IMR-90 (cell line): ENCODE measurements around the gene GH1. TPM values are rescaled to one million over a fixed set of nuclear protein-coding genes. Genes with fewer than 3 reads are reported as not detected.
A peak's percentile ranks its signal among the peaks of the same experiment; 100 is the strongest.
"Not testable (repeated sequence)": the region's sequence is repeated elsewhere in the genome, so short reads cannot be mapped to it uniquely, and the experiment has no call there.

ENCODE experiments used
- ATAC-seq: fragments of 200-7000 bp; cut with Tn5 transposase; 2 replicates; pipeline ENCODE4 v1.9.1; 2020; ENCODE audit warnings: low read depth, mild to moderate bottlenecking, moderate library complexity
- BruUV-seq: library from RNA; stranded (reverse); fragments of 400-500 nt; replicated peaks from 2 replicates; lab custom pipeline; 2021; lab: Mats Ljungman, UMichigan
- CTCF ChIA-PET: fragments of 300-600 bp; formaldehyde crosslinking; extraction: SDS; loops from one replicate; lab custom pipeline; 2021; ENCODE audit warnings: antibody characterized with exemption; lab: Yijun Ruan, JAX
- POLR2A ChIA-PET: fragments of 300-600 bp; sonication (Branson Sonifier 250); formaldehyde crosslinking; loops from one replicate; lab custom pipeline; 2022; ENCODE audit warnings: antibody characterized with exemption; ENCODE audit not compliant: unreplicated experiment; lab: Charles Lee
- DNase-seq: peaks from one replicate; pipeline ENCODE4 v3.0.0; 2013
- H2AFZ ChIP-seq: replicated peaks from 2 replicates; pipeline ENCODE3; 2013; ENCODE audit warnings: low read length, mild to moderate bottlenecking; ENCODE audit not compliant: poor library complexity
- H2AK5ac ChIP-seq: 2 replicates; pipeline ENCODE4 v1.6.1; 2013; ENCODE audit warnings: low read depth, low read length, inconsistent platforms
- H2AK9ac ChIP-seq: replicated peaks from 2 replicates; pipeline ENCODE3; 2013; ENCODE audit warnings: mild to moderate bottlenecking, low read depth, low read length, moderate library complexity; ENCODE audit not compliant: poor library complexity
- H2BK120ac ChIP-seq: 2 replicates; pipeline ENCODE4 v1.6.1; 2013; ENCODE audit warnings: low read depth, low read length, inconsistent platforms
- H2BK15ac ChIP-seq: 3 replicates; pipeline ENCODE4 v1.6.1; 2013; ENCODE audit warnings: low read depth, low read length, inconsistent platforms
- H2BK20ac ChIP-seq: 2 replicates; pipeline ENCODE4 v1.6.1; 2013; ENCODE audit warnings: low read depth, mild to moderate bottlenecking, inconsistent platforms, low read length, moderate library complexity
- H2BK5ac ChIP-seq: 2 replicates; pipeline ENCODE4 v1.6.1; 2013; ENCODE audit warnings: mild to moderate bottlenecking, low read depth, low read length, inconsistent platforms; ENCODE audit not compliant: poor library complexity, severe bottlenecking
- H3K14ac ChIP-seq: replicated peaks from 2 replicates; pipeline ENCODE4 v1.6.1; 2013; ENCODE audit warnings: low read depth, low read length, inconsistent platforms
- H3K18ac ChIP-seq: 2 replicates; pipeline ENCODE4 v1.6.1; 2013; ENCODE audit warnings: low read depth, low read length, control low read depth
- H3K23ac ChIP-seq: 2 replicates; pipeline ENCODE4 v1.6.1; 2013; ENCODE audit warnings: low read depth, low read length, inconsistent platforms
- H3K27ac ChIP-seq: 2 replicates; pipeline ENCODE4 v1.5.1; 2013; ENCODE audit warnings: mild to moderate bottlenecking, control low read depth, low read length; ENCODE audit not compliant: insufficient read depth
- H3K27me3 ChIP-seq: 2 replicates; pipeline ENCODE4 v1.6.1; 2013; ENCODE audit warnings: low read length; ENCODE audit not compliant: control insufficient read depth, insufficient read depth
- H3K36me3 ChIP-seq: 2 replicates; pipeline ENCODE4 v1.6.1; 2013; ENCODE audit warnings: low read length, mixed read lengths; ENCODE audit not compliant: control insufficient read depth, insufficient read depth
- H3K4ac ChIP-seq: 2 replicates; pipeline ENCODE4 v1.6.1; 2013; ENCODE audit warnings: low read depth, low read length, inconsistent platforms
- H3K4me1 ChIP-seq: 2 replicates; pipeline ENCODE4 v1.6.1; 2013; ENCODE audit warnings: low read length, mixed read lengths; ENCODE audit not compliant: control insufficient read depth, insufficient read depth
- H3K4me2 ChIP-seq: 2 replicates; pipeline ENCODE4 v1.6.1; 2013; ENCODE audit warnings: low read depth, mild to moderate bottlenecking, control low read depth, low read length, moderate library complexity
- H3K4me3 ChIP-seq: 2 replicates; pipeline ENCODE4 v1.5.1; 2013; ENCODE audit warnings: low read depth, mild to moderate bottlenecking, control low read depth, low read length, moderate library complexity; ENCODE audit not compliant: insufficient read depth
- H3K56ac ChIP-seq: 2 replicates; pipeline ENCODE4 v1.6.1; 2013; ENCODE audit warnings: low read length, inconsistent platforms; ENCODE audit not compliant: insufficient read depth; ENCODE audit errors: extremely low read depth
- H3K79me1 ChIP-seq, 2 experiments: 2 replicates each; pipeline ENCODE4 v1.6.1; 2013; ENCODE audit warnings: low read length in 2 of 2, inconsistent platforms in 1 of 2, low read depth in 1 of 2
- H3K9ac ChIP-seq: 2 replicates; pipeline ENCODE4 v1.6.1; 2013; ENCODE audit warnings: low read depth, low read length, control low read depth
- H3K9me1 ChIP-seq: 2 replicates; pipeline ENCODE4 v1.6.1; 2013; ENCODE audit warnings: low read length, inconsistent platforms; ENCODE audit not compliant: insufficient read depth
- H3K9me3 ChIP-seq: 2 replicates; pipeline ENCODE4 v1.6.1; 2013; ENCODE audit warnings: low read length; ENCODE audit not compliant: control insufficient read depth, insufficient read depth
- H4K20me1 ChIP-seq: 2 replicates; pipeline ENCODE4 v1.6.1; 2013; ENCODE audit warnings: low read length, inconsistent platforms; ENCODE audit not compliant: insufficient read depth
- H4K5ac ChIP-seq: 2 replicates; pipeline ENCODE4 v1.6.1; 2013; ENCODE audit warnings: mild to moderate bottlenecking, low read depth, low read length, control low read depth
- H4K8ac ChIP-seq, 2 experiments: 2 replicates each; pipeline ENCODE4 v1.6.1; 2013; ENCODE audit warnings: low read depth in 2 of 2, low read length in 2 of 2, control low read depth in 1 of 2, inconsistent platforms in 1 of 2
- H4K91ac ChIP-seq: 2 replicates; pipeline ENCODE4 v1.6.1; 2013; ENCODE audit warnings: low read depth, low read length, inconsistent platforms; ENCODE audit not compliant: insufficient read depth
- BHLHE40 ChIP-seq: fragments of 150-350 bp; IDR thresholded peaks from 2 replicates; pipeline ENCODE4 v1.6.1; 2016; ENCODE audit warnings: mild to moderate bottlenecking, low read depth, low read length
- MAFK ChIP-seq: IDR thresholded peaks from 2 replicates; pipeline ENCODE4 v1.6.1; 2012; ENCODE audit warnings: low read depth, low read length, improper control_type of control experiment
- MAZ ChIP-seq: IDR thresholded peaks from 2 replicates; pipeline ENCODE4 v1.6.1; 2012; ENCODE audit warnings: low read depth, mild to moderate bottlenecking, low read length, improper control_type of control experiment, moderate library complexity, borderline replicate concordance
- WGBS, 2 experiments: methylation state at CpG; one replicate each; pipeline versions ENCODE4 v1.1.5 to v1.1.7; 2013; ENCODE audit warnings: missing lambda C conversion rate in 2 of 2; ENCODE audit not compliant: insufficient read length in 1 of 2; ENCODE audit errors: extremely low coverage in 2 of 2; 5-methylcytosine and 5-hydroxymethylcytosine counted together
- dilution Hi-C: fragments of 300-500 bp; cut with HindIII; formaldehyde crosslinking; loops from one replicate; pipeline ENCODE4 v1.14.3; 2018; ENCODE audit warnings: low sequenced_read_pairs; ENCODE audit not compliant: unreplicated experiment
- in situ Hi-C: fragments of 300-500 bp; cut with MboI; formaldehyde crosslinking; loops from 3 replicates; pipeline ENCODE4 v1.14.3; 2019; ENCODE audit warnings: low sequenced_read_pairs, inconsistent platforms, mixed read lengths
- intact Hi-C: fragments of 100-400 bp; cut with micrococcal nuclease; formaldehyde crosslinking; loops from 2 replicates; pipeline ENCODE4 v1.10.0; 2022
- polyA plus RNA-seq, 3 experiments: library from polyadenylated mRNA; depleted of rRNA; stranded (reverse); fragments of >200 nt; gene quantifications; 2 replicates each; pipeline ENCODE4 v1.2.3, GENCODE V29; 2012; ENCODE audit warnings: low replicate concordance in 1 of 3
- total RNA-seq: library from RNA; depleted of rRNA; stranded (reverse); fragments of >200 nt; gene quantifications from 2 replicates; pipeline ENCODE4 v1.2.3, GENCODE V29; 2012
- TF ChIP-seq, protein P1 (sequence below): conservative IDR thresholded peaks from 2 replicates; pipeline ENCODE4 v1.5.1; 2012; ENCODE audit warnings: mild to moderate bottlenecking, low read depth, low read length, improper control_type of control experiment

The GH1 gene
- total and polyA plus RNA-seq, 2 of the 4 experiments (the other 2 are of a cell fraction) = not detected

- TF ChIP-seq MAFK (peak; percentile 42; the same call in 1 of the 2 replicates), MAZ (no peak), BHLHE40 (no peak)
- TF ChIP-seq, protein P1, sequence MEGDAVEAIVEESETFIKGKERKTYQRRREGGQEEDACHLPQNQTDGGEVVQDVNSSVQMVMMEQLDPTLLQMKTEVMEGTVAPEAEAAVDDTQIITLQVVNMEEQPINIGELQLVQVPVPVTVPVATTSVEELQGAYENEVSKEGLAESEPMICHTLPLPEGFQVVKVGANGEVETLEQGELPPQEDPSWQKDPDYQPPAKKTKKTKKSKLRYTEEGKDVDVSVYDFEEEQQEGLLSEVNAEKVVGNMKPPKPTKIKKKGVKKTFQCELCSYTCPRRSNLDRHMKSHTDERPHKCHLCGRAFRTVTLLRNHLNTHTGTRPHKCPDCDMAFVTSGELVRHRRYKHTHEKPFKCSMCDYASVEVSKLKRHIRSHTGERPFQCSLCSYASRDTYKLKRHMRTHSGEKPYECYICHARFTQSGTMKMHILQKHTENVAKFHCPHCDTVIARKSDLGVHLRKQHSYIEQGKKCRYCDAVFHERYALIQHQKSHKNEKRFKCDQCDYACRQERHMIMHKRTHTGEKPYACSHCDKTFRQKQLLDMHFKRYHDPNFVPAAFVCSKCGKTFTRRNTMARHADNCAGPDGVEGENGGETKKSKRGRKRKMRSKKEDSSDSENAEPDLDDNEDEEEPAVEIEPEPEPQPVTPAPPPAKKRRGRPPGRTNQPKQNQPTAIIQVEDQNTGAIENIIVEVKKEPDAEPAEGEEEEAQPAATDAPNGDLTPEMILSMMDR = peak; percentile 44
- H3K4ac ChIP-seq = no peak within 1 kb of the TSS
Measured at GRCh38 chr17:63881935-63882601, 36.6 kb downstream of the GH1 start, which contains the start of gene GH2. GH2 (minus strand) TSS chr17:63881944; CDS start chr17:63881801, 143 bp downstream.

GRCh38 chr17:63881337-63881736 lies 37.3 kb downstream of the GH1 start:
- intact Hi-C loops = not testable (repeated sequence)

More at GRCh38 chr17:63881935-63882601, 36.6 kb downstream of the GH1 start, which contains the start of gene GH2:
- no peak within 1 kb of the TSS for H3K56ac ChIP-seq
- no peaks in the 10 kb centered on the region for H3K9me3 ChIP-seq
- H2BK15ac ChIP-seq = no peak within 1 kb of the TSS
- no peak within 1 kb of the TSS for H3K14ac ChIP-seq
- H4K5ac ChIP-seq = no peak within 1 kb of the TSS
- in situ Hi-C loops = no loop called here
- H4K8ac ChIP-seq = no peak within 1 kb of the TSS
- no peak within 1 kb of the TSS for H3K9ac ChIP-seq
- H3K36me3 ChIP-seq = no peaks in the 10 kb centered on the region
- ChIA-PET CTCF (interaction anchor here (1.2 kb wide), 1 partner anchor 16 kb away, joined by 4 read pairs; no protein-coding TSS in a partner anchor), POLR2A (no interaction called here)
- 40% methylated on average over 1 of the region's 15 CpGs; no CpG with 5 or more reads in 1 of the 2 experiments for WGBS, 2 experiments
- H3K27me3 ChIP-seq = peaks cover 22% of the 10 kb centered on the region
- no peak within 1 kb of the TSS for H3K4me2 ChIP-seq
- DNase-seq (peak; percentile 34), ATAC-seq (peak; percentile 93)
- H2BK5ac ChIP-seq = no peak within 1 kb of the TSS
- BruUV-seq = no TSS peak
- no peak within 1 kb of the TSS for H3K4me3 ChIP-seq
- H3K27ac ChIP-seq = no peak within 1 kb of the TSS
- dilution Hi-C loops = no loop called here
- no peak within 1 kb of the TSS for H2AK9ac ChIP-seq
- H4K91ac ChIP-seq = no peak within 1 kb of the TSS
- H3K23ac ChIP-seq = no peak within 1 kb of the TSS
- H4K20me1 ChIP-seq = no peaks in the 10 kb centered on the region
- intact Hi-C loops = no loop called here
- H3K79me1 ChIP-seq = no peaks in the 10 kb centered on the region
- H3K4me1 ChIP-seq = no peaks in the 10 kb centered on the region
- H2AK5ac ChIP-seq = no peak within 1 kb of the TSS
- no peaks in the 10 kb centered on the region for H3K9me1 ChIP-seq
- H2BK120ac ChIP-seq = no peak within 1 kb of the TSS
- no peak within 1 kb of the TSS for H2AFZ ChIP-seq
- no peak within 1 kb of the TSS for H3K18ac ChIP-seq
- no peak within 1 kb of the TSS for H2BK20ac ChIP-seq

More at GRCh38 chr17:63881337-63881736, 37.3 kb downstream of the GH1 start:
- H4K8ac ChIP-seq, H4K5ac ChIP-seq, BruUV-seq, H3K23ac ChIP-seq, in situ Hi-C loops, H3K4me3 ChIP-seq, H2BK15ac ChIP-seq, dilution Hi-C loops, H3K79me1 ChIP-seq, H3K9me3 ChIP-seq, H2BK5ac ChIP-seq, H3K4ac ChIP-seq, H3K9me1 ChIP-seq, H3K36me3 ChIP-seq, H4K91ac ChIP-seq, H3K9ac ChIP-seq, H3K4me2 ChIP-seq, H2AFZ ChIP-seq, H3K27ac ChIP-seq, H4K20me1 ChIP-seq, H3K18ac ChIP-seq, H3K14ac ChIP-seq, H3K4me1 ChIP-seq, H2AK5ac ChIP-seq, H2BK120ac ChIP-seq, H3K56ac ChIP-seq, POLR2A ChIA-PET, H2AK9ac ChIP-seq, DNase-seq, H2BK20ac ChIP-seq: not testable (repeated sequence)
- CTCF ChIA-PET = interaction anchor here (0.6 to 1.2 kb wide), 2 partner anchors 15 to 257 kb away, joined by 3 to 4 read pairs; no protein-coding TSS in a partner anchor
- peaks cover 24% of the 10 kb centered on the region for H3K27me3 ChIP-seq
- ATAC-seq = peak; percentile 11; the same call in 1 of the 2 replicates
- WGBS, 2 experiments = no CpG with 5 or more reads among the region's 11 CpGs
